GM10248 (cell line): Measurements from ENCODE around the gene HOXA7.

ENCODE experiments used
- CTCF ChIA-PET: fragments of 300-600 bp; sonication (Branson Sonifier 250); formaldehyde crosslinking; extraction: SDS; loops from one replicate; lab custom pipeline; 2021; ENCODE audit warnings: antibody characterized with exemption; lab: Yijun Ruan, JAX
- POLR2A ChIA-PET: fragments of 350-650 bp; sonication (Branson Sonifier 250); formaldehyde crosslinking; extraction: SDS; loops from one replicate; lab custom pipeline; 2020; ENCODE audit warnings: antibody characterized with exemption; lab: Yijun Ruan, JAX
- DNase-seq: peaks from one replicate; pipeline ENCODE4 v3.0.0; 2012; ENCODE audit errors: extremely low spot score
- TF ChIP-seq, protein P1 (sequence below): IDR thresholded peaks from 2 replicates; pipeline ENCODE4 v1.5.1; 2012; ENCODE audit warnings: mild to moderate bottlenecking, low read depth; ENCODE audit errors: extremely low read depth, missing control alignments, control extremely low read depth

HOXA7 gene

GRCh38 chr7:27134392-27134791, 22.1 kb downstream of the HOXA7 start:
- DNase-seq, result no peak

GRCh38 chr7:27133409-27134231, 22.9 kb downstream of the HOXA7 start:
- TF ChIP-seq, protein P1, sequence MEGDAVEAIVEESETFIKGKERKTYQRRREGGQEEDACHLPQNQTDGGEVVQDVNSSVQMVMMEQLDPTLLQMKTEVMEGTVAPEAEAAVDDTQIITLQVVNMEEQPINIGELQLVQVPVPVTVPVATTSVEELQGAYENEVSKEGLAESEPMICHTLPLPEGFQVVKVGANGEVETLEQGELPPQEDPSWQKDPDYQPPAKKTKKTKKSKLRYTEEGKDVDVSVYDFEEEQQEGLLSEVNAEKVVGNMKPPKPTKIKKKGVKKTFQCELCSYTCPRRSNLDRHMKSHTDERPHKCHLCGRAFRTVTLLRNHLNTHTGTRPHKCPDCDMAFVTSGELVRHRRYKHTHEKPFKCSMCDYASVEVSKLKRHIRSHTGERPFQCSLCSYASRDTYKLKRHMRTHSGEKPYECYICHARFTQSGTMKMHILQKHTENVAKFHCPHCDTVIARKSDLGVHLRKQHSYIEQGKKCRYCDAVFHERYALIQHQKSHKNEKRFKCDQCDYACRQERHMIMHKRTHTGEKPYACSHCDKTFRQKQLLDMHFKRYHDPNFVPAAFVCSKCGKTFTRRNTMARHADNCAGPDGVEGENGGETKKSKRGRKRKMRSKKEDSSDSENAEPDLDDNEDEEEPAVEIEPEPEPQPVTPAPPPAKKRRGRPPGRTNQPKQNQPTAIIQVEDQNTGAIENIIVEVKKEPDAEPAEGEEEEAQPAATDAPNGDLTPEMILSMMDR, result no peak
- ChIA-PET CTCF (no interaction called here), POLR2A (no interaction called here)
- no peak for DNase-seq

More at GRCh38 chr7:27134392-27134791, 22.1 kb downstream of the HOXA7 start:
- CTCF ChIA-PET, result interaction anchor here (1.0 kb wide), 1 partner anchor 9 kb away, joined by 5 read pairs; the partner anchor contains the start of gene HOXA5
- POLR2A ChIA-PET, result no interaction called here
- TF ChIP-seq, protein P1, result no peak

- TF ChIP-seq, protein P1, result no peak
- no peak for DNase-seq
- POLR2A ChIA-PET, result no interaction called here
- CTCF ChIA-PET, result interaction anchor here (1.0 kb wide), 1 partner anchor 28 kb away, joined by 3 read pairs; no protein-coding TSS in a partner anchor
Observed at GRCh38 chr7:27132978-27133377, 23.5 kb downstream of the HOXA7 start.

GRCh38 chr7:27132214-27132613, 24.3 kb downstream of the HOXA7 start:
- DNase-seq, result no peak
- POLR2A ChIA-PET, result no interaction called here
- CTCF ChIA-PET, result interaction anchor here (1.0 kb wide), 1 partner anchor 29 kb away, joined by 3 read pairs; no protein-coding TSS in a partner anchor
- TF ChIP-seq, protein P1, result no peak

DNA sequence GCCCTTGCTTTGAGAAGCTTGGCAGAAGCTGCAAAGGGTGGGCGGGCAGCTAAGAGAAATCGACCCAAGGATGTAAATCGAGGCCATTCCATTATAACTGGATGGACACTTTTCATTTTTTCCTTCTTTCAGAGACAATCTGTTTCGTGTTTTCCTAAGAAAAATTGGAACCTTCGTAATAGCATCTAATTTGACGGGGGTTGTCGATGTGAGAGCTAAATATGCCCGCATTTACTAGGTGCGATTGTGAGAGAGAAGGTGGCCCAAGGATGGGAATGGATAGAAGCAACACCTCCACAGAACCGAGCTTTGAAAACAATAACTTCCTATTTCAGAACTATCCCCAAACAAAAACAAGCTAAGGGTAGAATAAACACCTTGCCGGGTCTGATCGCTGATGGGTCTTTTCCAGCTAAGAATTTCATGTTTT, 25.1 kb downstream of the HOXA7 start:
- no peak for DNase-seq
- POLR2A ChIA-PET, result no interaction called here
- TF ChIP-seq, protein P1, result no peak
- CTCF ChIA-PET, result interaction anchor here (0.9 to 2.0 kb wide), 6 partner anchors 19 to 46 kb away, joined by 3 to 6 read pairs (median 4); no protein-coding TSS in a partner anchor

GRCh38 chr7:27130540-27131389, 25.7 kb downstream of the HOXA7 start, which contains the start of gene HOXA4:
HOXA4 (minus strand) TSS chr7:27130757; CDS start chr7:27130733, 24 bp downstream.
- DNase-seq, result peak; percentile 71
- ChIA-PET POLR2A (no interaction called here), CTCF (interaction anchor here (0.9 to 2.0 kb wide), 6 partner anchors 20 to 45 kb away, joined by 3 to 6 read pairs (median 4); no protein-coding TSS in a partner anchor)
- TF ChIP-seq, protein P1, result no peak
